HuH-7 (cell line): ENCODE results near the gene BBS12.
A peak's percentile ranks its signal among the peaks of the same experiment; 100 is the strongest.

ENCODE experiments used
- DNase-seq: peaks from one replicate; pipeline ENCODE4 v3.0.0; 2011; ENCODE audit warnings: low spot score

Gene BBS12

DNA sequence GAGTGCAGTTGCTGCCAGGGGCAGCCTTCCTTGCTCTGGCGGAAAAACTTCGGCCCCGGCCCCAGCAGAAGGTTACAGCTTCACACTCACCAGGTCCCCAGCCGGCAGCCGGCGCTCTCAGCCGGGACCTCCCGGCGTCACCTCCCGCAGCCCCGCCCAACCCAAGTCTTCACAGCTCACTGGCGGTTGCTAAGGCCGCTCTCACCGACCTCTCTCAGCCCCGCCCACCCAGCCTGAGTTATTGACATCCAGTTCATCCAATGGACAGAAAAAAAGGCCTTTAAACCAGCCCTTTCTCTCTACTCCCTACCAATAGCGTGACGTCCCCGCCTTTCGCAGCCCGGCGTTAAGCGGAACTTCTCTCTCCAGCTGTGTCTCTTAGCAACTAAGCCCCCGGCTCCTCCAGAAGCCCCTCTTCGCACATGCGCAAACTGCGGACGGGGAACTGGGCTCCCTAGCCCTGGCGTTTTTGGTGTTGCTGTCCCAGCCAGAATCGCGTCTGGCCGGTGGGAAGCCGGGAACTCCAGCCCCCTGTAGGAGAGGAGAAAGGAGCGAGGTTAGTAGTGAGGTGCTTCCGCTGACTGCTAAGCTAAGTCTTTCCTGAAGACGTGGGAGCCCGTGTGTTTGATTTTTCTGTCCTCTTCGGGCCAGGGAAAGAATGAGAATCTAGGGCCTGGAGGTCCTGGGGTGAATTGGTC is at the start of gene BBS12:
BBS12 (plus strand) TSS at position 376 of the 698 bp plus-strand sequence. CDS start 9,189 bp downstream, outside the sequence.
- peak; percentile 75 for DNase-seq

DNA sequence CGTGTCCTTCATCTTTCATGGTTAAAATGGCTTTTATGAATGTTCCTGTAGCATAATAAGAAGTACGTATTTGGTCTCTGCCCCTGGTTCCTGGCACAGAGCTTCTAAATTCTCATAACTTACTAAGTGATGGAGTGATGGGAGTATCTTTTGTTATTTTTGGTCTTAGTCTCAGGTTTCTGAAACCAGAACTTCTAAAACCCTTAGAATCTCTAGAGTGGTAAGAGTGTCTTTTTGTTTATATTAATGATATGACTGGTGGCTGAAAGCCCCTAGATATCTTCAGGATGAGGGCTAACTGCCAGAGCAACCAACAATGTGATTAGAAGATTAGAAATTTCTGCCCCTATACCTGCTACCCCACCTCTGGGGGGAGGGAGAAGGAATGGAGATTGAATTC is 45.8 kb upstream of the BBS12 start:
- no peak for DNase-seq

DNA sequence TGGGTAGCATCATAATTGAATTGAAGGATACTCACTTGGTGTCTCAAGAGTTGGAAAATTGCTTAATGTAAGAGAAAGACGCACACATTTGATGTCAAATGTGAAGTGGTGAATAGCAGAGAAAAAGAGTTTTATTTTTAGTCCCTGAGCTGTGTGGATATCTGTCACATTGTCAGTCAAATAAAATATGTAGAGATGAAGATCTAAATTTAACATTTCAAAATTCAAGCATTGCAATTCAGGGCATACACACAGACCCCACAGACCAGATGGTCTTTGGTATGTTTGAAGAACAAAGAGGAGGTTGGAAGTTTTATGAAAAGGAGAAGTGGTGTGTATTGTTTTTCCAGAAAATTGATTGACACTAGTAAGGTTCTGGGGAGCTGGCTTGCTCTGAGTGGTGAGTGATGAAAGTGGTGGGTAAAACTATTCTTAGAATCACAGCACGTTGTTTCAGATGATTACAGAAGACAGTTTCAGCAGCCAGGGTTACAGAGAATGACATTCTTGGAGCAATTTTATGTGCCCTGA is 44.9 kb upstream of the BBS12 start:
- DNase-seq: no peak

DNA sequence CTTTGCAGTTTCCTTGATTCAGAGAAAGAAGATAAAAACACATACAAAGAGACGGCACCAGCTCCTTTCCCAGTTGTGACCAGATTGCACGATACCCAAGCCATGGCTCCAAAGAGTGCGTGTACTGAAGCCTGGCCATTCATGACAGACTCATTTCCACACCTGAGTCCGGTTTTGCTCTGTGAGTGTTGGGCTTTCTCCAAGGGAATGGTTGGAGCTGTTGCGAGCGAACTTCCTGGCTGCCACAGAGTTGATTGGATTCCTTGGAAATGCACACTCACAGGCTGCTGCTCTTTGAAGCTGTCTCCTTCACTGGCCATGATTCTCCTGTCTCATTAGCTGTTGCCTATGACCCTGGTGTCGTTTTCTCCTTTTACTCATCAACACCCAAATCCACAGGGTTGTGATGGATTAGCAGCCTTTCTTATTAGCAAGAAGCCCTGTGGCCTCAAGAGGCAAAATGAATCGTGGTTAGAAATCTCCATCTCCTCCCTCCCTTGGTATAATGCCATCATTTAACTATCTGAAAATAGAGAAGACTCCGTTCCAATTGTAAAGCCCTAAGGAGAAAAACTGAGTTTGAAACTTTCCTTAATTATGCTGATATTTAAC is 43.9 kb upstream of the BBS12 start:
- no peak for DNase-seq

DNA sequence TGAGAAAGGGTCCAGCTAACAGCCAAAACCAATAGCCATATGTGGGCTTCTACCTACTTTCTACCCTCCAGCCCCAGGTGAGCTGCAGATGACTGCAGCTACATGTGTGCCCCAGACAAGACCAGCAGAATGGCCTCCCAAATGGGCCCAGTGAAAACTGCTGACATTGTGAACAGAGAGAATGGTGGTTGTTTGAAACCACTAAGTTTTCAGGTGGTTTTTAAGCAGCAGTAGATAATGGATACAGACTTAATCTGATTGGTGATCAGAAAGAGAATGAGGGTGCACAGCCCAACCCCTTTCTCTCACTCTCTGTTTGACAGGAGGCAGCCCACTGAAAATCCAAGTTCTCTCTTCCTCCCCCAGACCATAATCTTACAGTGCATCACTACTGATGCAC is 42.5 kb upstream of the BBS12 start:
- DNase-seq: no peak

DNA sequence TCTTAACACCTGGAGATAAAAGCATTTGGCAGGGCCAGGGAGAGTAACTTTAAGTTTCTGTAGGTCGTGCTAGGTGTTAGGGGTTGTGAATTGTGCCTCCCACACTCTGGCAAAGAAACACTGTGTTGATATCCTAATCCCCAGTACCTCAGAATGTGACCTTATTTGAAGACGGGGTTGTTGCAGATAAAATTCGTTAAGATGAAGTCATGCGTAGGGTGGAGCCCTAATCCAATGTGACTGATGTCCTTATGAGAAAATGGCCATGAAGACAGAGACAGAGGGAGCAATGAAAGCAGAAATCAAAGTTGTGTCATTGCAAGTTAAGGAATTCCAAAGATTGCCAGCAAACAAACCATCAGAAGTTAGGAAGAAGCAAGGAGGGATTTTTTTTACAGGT is 40.5 kb upstream of the BBS12 start:
- no peak for DNase-seq

DNA sequence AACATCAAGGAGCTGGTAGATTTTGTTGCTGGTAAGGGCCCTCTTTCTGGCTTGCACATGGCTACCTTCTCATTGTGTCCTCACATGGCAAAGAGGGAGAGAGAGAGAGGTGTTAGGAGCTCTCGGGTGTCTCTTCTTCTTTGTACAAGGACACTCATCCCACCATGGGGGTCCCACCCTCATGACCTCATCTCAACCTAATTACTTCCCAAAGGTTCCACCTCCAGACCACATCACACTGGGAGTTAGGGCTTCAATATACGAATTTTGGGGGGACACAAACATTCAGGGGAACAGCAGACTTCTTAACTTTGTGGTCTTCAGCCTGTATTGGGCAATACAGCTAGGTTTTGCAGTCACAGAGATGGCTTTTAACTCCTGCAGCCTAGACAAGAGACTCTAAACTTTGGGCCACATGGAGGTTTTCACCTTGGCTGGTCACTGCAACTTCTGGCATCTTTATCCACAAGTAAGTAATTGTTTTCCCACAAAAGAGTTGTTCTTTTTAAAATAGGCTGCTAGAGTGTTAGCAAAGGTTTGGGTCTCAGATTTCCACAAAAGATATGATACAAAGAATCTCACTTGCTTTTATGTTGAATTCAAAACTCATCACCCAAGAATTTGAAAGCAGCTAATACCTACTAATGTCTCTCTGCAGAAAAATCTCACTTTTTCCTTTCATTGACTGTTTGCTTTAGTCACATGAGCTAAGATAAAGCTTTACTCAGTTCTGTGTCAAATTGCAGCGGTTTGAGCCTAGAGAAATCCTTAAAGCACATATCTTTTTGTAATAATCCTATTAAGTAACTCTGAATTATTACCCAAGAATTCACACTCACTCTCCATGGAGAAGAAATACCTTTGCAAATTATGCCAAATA is 39.6 kb upstream of the BBS12 start:
- DNase-seq: no peak

DNA sequence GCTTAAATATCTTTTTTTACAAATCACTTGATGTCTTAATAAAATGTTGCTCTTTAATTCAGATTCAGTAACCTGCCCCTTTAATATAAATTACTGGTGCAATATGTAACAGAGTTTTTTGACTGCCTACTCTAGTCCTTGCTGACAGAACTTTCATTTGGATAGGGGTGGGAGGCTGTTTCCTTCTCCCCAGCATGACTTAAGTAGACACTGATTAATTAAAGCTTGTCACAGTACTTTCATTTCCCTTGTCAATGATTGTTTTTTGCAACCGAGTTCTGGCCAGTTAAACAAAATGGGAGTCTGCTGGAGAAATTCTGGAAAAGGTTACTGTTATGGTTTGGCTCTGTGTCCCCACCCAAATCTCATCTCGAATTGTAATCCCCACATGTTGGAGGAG is 37.3 kb upstream of the BBS12 start:
- no peak for DNase-seq

DNA sequence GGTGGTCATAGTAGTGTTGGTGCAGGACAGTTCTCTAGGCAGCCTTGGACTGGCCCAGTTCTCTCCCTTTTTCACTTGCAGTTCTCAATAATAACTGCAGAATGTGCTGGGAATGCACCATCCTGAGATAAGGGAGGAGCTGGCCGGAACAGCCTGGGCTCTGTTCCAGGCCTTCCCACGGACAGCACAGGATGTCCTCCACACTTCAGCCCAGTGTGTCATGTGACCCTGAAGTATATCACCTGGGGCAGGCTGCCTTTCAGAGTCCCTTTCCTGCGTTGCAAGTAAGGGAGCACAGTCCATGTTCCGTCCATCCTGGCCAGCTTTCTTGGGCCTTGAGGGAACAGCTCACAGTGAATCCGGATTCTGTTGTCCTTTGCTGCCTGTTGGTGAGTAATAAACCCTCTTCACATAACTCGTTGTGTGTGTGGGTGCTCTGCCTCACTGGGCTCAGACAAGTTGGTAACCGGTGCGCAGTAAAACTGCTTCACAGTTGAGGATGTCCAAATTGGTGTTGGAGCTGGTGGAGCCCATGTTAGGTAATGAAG is 32.3 kb upstream of the BBS12 start:
- DNase-seq: no peak

DNA sequence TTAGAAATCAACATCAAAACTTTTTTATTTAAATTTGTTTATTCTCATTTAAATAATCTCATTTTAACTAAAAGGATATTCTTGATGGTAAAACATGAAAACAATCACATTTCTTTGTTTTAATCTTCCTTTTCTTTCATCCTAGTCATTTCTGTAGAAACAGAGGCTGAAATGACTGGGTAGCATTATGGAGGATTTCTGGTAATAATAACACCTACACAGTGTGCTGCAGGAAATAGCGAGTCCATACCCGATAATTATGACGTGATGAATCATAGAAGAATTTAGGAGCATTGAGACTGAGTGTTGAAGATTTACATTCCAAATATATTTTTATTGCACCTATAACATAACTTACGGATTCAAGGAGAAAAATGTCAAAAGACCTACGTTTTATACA is 31.4 kb upstream of the BBS12 start:
- DNase-seq: no peak

DNA sequence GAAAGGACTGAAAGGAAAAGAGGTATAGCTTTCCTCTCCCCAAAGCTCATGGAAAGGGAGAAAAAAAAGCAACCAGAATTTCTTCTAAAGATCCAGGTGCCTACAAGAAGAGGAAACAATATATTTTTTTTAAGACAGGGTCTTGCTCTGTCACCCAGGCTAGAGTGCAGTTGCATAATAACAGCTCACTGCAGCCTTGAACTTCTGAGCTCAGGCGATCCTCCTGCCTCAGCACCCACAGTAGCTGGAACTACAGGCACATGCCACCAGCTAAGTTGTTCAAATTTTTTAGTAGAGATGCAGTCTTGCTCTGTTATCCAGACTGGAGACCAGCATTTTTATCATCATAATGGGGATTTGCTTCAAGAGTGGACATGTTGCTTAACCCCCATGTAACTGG is 30.5 kb upstream of the BBS12 start:
- DNase-seq: no peak

DNA sequence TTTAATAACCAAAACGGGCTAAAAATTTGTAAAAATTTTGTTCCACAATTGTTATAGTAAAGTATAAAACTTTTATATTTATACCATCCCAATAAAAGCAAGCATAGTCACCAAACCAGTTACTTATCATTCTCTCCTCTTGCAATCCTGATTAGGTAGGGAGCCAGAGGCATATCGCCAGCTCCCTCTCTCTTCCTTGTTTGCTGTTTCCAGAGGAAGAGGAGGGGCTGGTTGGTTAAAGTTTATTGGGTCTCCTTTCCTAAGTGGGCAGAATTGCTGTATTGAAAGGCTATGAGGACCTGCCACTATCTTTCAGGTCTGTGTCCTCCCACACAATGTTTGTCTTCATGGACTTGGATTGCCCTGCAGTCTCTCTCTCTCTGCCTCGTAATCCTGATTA is 29.6 kb upstream of the BBS12 start:
- DNase-seq: no peak

DNA sequence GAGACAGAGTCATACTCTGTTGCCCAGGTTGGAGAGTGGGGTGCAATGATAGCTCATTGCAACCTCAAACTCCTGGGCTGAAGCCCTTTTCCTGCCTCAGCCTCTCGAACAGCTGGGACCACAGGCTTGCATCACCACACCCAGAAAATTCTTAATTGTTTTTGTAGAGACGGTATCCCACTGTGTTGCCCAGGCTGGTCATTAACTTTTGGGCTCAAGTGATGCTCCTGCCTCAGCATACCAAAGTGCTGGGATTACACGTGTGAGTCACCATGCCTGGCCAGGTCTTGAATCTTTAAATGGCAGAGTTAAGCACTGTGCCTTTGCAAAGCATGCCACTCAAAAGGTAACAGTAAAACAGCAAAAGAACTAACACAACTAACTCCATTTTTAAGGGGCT is 28.6 kb upstream of the BBS12 start:
- no peak for DNase-seq

DNA sequence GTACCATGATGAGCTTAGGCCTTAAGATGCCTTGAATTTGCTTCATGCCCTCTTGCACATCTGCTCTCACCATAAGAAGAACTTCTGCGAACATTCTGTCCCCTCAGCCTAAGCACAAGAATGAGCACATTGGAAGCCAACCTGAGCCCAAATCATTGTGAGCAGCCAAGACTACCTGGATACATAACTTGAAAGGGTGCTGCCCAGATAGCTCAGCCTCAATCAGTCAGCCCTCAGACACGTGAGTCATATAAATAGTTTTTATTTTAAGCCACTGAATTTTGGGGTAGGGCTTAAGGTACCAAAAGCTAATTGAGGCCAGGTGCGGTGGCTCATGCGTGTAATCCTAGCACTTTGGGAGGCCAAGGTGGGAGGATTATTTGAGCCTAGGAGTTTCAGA is 27.5 kb upstream of the BBS12 start:
- no peak for DNase-seq

DNA sequence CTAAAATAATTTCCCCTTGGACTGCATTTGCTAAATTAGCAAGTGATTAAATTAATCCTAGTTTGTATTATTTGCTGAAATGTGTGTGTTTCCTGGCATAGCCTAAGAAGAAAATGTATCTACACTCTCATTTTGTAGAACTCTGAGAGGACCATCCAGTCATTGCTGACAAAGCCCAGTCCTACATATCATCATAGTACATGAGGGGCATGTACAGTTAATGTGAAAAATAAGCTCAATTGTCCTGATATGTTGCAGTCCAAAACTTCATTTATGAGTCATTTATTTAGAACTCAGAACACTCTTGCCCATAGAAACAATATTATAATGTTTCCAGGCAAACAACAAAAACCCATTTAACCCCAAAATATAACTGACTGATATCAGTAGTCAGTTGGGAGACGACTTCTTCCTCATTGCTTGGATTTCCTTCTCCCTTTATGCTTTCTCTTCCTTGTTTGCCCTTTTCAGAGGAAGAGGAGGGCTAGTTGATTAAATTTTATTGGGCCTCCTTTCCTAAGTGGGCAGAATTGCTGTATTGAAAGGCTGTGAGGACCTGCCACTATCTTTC is 26.9 kb upstream of the BBS12 start:
- DNase-seq: no peak

DNA sequence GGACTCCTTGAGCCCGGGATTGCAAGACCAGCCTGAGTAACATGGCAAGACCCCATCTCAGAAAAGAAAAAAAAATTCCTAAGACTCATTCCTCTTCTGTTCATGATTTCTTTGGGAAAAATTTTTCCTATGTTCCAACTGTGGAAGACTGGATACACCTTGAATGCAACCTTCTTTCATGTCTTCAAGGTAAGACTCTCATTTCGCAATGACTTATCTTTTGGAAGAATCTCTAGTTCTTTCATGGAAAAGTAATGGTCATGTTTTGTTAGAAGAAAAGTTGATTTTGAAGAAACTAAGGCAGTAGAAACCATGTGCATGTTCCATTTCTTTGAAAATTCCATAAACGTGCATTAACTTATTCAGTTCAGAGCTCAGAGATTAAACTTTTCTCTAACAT is 26.0 kb upstream of the BBS12 start:
- no peak for DNase-seq

DNA sequence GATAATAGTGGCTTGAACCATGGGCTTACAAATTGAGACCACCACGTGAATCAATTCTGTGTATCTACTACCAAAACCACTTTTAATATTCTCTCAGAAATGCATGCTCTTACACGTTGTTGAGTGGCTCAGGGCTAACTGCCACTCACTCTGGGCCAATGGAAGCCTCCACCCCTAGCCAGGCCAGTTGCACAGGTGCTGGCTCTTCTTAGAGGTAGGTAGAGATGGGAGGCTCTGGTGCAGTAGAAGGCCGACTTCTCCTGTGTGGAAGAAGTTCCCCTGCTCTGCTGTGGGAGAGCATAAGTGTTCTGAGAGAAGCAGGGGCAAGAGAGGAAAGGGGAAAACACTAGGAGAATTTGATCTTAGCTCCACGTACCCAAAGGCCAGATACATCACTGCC is 25.0 kb upstream of the BBS12 start:
- DNase-seq: no peak

DNA sequence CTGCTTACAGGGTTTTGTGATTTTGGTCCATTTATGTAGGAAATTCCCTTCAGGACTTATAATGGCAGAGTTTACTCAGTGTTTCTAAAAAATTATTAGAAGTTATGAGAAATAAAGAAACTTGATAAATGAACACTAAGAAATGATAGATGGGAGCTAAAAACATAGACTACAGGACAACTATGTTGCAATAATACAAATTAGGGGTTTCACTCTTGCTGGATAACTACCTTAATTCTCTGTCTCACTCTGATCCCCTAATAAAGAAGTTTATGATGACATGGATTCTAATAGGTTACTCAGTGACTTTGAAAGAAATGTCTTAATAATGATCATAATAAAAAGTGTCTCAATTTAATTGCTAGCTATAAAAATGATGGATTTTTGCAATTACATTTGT is 23.3 kb upstream of the BBS12 start:
- no peak for DNase-seq

DNA sequence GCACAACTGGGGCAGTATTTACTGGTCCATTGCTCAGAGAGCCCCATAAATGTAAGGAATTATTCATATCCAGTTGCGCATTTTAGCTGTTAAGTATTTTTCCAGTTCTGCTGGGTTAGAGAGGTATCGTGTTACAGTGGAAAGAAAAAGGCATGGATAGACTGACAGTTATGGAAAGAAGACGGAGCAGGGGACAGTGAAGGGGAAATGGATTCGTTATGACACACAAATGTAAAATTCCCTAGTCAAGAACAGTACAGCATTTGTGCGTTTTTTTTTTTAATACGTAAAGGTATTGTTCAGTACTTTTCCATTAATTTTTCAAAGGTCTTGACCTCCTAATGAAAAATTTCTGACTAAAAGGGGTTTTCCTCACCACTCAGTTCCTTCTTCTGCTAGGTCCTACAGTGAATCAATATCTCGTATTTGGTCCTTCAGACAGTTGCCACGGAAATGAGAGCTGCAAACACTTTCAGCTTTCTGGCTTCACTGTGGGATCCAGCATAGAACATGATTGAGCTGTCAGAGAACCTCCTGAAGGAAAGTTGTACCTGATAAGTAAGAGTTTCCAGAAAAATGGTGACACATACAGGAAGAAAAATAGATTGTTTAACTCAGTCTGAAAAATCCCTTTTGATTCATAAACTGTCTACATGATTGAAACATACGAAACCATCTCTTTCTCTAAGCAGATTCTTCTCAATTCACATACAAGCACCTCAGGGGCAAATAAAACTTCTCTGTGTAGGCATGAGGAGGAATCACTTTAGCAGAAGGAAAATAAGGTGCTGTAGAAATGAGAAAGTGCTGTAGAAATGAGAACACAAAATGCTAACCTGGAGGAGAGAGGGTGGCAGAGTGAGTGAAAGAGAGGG is 21.8 kb upstream of the BBS12 start:
- DNase-seq: no peak

DNA sequence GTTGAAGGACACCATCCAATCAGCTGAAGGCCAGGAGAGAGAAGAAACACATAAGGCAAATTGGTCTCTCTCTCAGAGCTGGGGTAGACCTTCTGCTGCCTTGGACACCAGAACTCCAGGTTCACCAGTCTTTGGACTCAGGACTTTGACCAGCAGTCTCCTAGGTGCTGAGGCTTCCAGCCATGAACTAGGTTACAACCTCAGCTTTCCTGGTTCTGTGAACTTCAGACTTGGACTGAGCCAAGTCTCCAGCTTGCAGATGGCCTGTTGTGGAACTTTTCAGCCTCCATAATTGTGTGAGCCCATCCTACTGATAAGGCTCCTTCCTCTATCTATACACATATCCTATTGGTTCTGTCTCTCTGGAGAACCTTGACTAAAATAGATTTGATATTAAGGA is 20.6 kb upstream of the BBS12 start:
- DNase-seq: no peak

DNA sequence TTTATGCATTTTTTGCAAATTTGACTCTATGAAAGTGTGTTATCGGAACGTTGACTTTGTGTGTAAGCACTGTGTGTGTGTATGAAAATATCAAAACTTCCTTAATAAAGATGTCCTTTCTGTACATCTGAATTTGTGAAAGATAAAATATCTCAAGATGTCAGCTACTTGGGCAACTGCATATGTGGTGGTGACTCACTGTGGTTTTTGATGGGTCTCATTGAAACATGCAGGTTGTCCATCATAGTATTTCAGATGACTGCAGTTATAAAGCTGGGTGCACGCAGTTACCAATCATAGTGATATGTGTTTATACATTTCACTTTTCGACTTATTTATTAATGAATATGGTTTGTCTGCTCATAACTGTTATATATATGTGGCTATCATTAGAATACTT is 19.7 kb upstream of the BBS12 start:
- DNase-seq: no peak
